Uterus (tissue), 4 donors: Measurements from ENCODE around the gene FHOD1. TPM values are rescaled to one million over a fixed set of nuclear protein-coding genes. Genes with fewer than 3 reads are reported as not detected.

Source experiments
- DNase-seq, 2 donors: peaks; one replicate each; pipeline ENCODE4 v3.0.0-alpha.2; 2019 to 2020
- H3K27ac ChIP-seq, 2 donors: fragments of 200-600 bp; sonication (generic); 1 replicate in 1 of 2; 2 replicates in 1 of 2; pipeline ENCODE4 v1.5.1; 2016 to 2018
- H3K27me3 ChIP-seq, 2 donors: fragments of 200-600 bp; sonication (generic); one replicate each; pipeline ENCODE4 v1.5.1; 2018 to 2019; ENCODE audit warnings: control low read depth in 1 of 2
- H3K36me3 ChIP-seq, 2 donors: fragments of 200-600 bp; sonication (generic); one replicate each; pipeline ENCODE4 v1.5.1; 2019; ENCODE audit warnings: control low read depth in 1 of 2
- H3K4me1 ChIP-seq, 2 donors: fragments of 200-600 bp; sonication (generic); one replicate each; pipeline ENCODE4 v1.5.1; 2018 to 2019; ENCODE audit warnings: control low read depth in 1 of 2
- H3K4me3 ChIP-seq, 2 donors: fragments of 200-600 bp; sonication (generic); 1 replicate in 1 of 2; 2 replicates in 1 of 2; pipeline ENCODE4 v1.5.1; 2018 to 2019; ENCODE audit warnings: mild to moderate bottlenecking in 1 of 2
- H3K9me3 ChIP-seq, 2 donors: fragments of 200-600 bp; sonication (generic); one replicate each; pipeline ENCODE4 v1.5.1; 2019; ENCODE audit warnings: control low read depth in 1 of 2
- POLR2A ChIP-seq, 2 donors: fragments of 450-650 bp; IDR thresholded peaks; one replicate each; pipeline ENCODE4 v1.6.1; 2016; ENCODE audit warnings: antibody characterized with exemption in 2 of 2, mild to moderate bottlenecking in 1 of 2, moderate library complexity in 1 of 2
- intact Hi-C: fragments of 100-400 bp; cut with DNase I; formaldehyde crosslinking; loops from one replicate; pipeline ENCODE4 v1.15.1; 2023; ENCODE audit warnings: low total_unique reads
- total RNA-seq, 4 donors: library from RNA; depleted of rRNA in 3 of 4; stranded (reverse); fragments of >200 nt in 3 of 4; gene quantifications; one replicate each; pipeline versions ENCODE4 v1.1.0 to v1.2.4, GENCODE V29; 2014 to 2023
- TF ChIP-seq, protein P1 (sequence below), 4 experiments: fragments of 200-600 bp in 2 of 4; fragments of 450-650 bp in 2 of 4; sonication (generic) in 2 of 4; IDR thresholded peaks; one replicate each; pipeline ENCODE4 v1.5.1; 2016 to 2019; ENCODE audit warnings: antibody characterized with exemption in 4 of 4, mild to moderate bottlenecking in 2 of 4, moderate library complexity in 1 of 4
- donor health status: DM: yes; HTN: yes; CAD: no.

Gene FHOD1
- total RNA-seq = 10 to 100 TPM in 3 of 4 donors, 1 to 10 TPM in 1; 2.3 to 37.6 (median 11.8) TPM

GRCh38 chr16:67247192-67248072 lies at the start of gene FHOD1:
FHOD1 (minus strand) TSS chr16:67247481; CDS start chr16:67247410, 71 bp downstream.
- Histone ChIP-seq H3K4me3 (peak within 1 kb of the TSS; percentile 62 to 66), H3K27ac (peak within 1 kb of the TSS; percentile 80 to 81), H3K27me3 (peaks cover 0 to 3% of the 10 kb centered on the region in 2 donors), H3K4me1 (peaks cover 0 to 15% of the 10 kb centered on the region in 2 donors), H3K36me3 (no peaks in the 10 kb centered on the region), H3K9me3 (no peaks in the 10 kb centered on the region)
- peak; percentile 76 to 84 for TF ChIP-seq POLR2A (IDR thresholded peaks at IDR 0.05)
- TF ChIP-seq, protein P1, sequence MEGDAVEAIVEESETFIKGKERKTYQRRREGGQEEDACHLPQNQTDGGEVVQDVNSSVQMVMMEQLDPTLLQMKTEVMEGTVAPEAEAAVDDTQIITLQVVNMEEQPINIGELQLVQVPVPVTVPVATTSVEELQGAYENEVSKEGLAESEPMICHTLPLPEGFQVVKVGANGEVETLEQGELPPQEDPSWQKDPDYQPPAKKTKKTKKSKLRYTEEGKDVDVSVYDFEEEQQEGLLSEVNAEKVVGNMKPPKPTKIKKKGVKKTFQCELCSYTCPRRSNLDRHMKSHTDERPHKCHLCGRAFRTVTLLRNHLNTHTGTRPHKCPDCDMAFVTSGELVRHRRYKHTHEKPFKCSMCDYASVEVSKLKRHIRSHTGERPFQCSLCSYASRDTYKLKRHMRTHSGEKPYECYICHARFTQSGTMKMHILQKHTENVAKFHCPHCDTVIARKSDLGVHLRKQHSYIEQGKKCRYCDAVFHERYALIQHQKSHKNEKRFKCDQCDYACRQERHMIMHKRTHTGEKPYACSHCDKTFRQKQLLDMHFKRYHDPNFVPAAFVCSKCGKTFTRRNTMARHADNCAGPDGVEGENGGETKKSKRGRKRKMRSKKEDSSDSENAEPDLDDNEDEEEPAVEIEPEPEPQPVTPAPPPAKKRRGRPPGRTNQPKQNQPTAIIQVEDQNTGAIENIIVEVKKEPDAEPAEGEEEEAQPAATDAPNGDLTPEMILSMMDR (IDR thresholded peaks at IDR 0.05) = no peak
- DNase-seq = peak; percentile 98 to 99
- intact Hi-C loops = no loop called here

GRCh38 chr16:67296420-67296819 lies 49.1 kb upstream of the FHOD1 start:
- no peak overlapping the region for H3K4me3 ChIP-seq
- no peaks in the 10 kb centered on the region for H3K27me3 ChIP-seq
- H3K36me3 ChIP-seq = no peaks in the 10 kb centered on the region
- no peaks in the 10 kb centered on the region for H3K4me1 ChIP-seq
- no peaks in the 10 kb centered on the region for H3K9me3 ChIP-seq
- TF ChIP-seq, protein P1 (IDR thresholded peaks at IDR 0.05) = no peak
- no peak for TF ChIP-seq POLR2A (IDR thresholded peaks at IDR 0.05)
- no peak for DNase-seq
- intact Hi-C loops = no loop called here
- no peak overlapping the region for H3K27ac ChIP-seq

- no peak for TF ChIP-seq POLR2A (IDR thresholded peaks at IDR 0.05)
- TF ChIP-seq, protein P1 (IDR thresholded peaks at IDR 0.05) = peak in 1 of 4 experiments; percentile 11
- Histone ChIP-seq H3K9me3 (no peaks in the 10 kb centered on the region), H3K4me3 (no peak overlapping the region), H3K27ac (peak overlapping the region in 1 of 2 donors; percentile 25), H3K36me3 (no peaks in the 10 kb centered on the region), H3K4me1 (no peaks in the 10 kb centered on the region), H3K27me3 (no peaks in the 10 kb centered on the region)
- intact Hi-C loops = no loop called here
- DNase-seq = no peak
These were observed 47.7 kb upstream of the FHOD1 start for GRCh38 chr16:67294938-67295361.

DNA sequence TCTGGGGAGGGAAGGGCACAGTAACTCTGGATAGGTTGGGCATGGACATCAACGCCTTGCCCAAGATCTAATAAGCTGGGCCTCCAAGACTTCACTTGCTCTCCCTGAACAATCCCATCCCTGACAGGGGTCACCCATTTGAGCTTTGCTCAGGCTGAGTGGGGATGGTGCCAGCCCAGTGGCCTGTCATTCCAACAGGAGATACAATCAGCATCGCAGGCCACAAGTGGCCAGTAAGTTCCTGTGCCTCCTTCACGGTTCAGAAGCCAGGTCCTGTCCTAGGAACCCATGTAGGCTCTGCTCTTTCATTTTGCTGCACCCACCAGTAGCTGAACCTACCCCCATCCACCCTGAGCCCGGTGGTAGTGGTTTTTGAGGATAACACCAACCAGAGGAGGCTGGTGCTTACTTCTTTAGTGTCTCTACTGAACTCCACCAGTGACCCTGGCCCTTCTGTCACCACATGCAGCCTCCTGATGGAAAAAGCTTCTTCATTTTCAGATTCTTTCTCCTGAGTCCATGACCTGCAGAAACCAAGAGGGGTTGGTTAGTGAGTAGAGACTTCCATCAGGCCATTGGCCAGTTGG lies 47.0 kb upstream of the FHOD1 start:
- DNase-seq = no peak
- H3K27me3 ChIP-seq = no peaks in the 10 kb centered on the region
- H3K4me3 ChIP-seq = no peak overlapping the region
- intact Hi-C loops = no loop called here
- H3K27ac ChIP-seq = peak overlapping the region in 1 of 2 donors; percentile 25
- no peaks in the 10 kb centered on the region for H3K36me3 ChIP-seq
- TF ChIP-seq, protein P1 (IDR thresholded peaks at IDR 0.05) = no peak
- TF ChIP-seq POLR2A (IDR thresholded peaks at IDR 0.05) = no peak
- H3K4me1 ChIP-seq = no peaks in the 10 kb centered on the region
- H3K9me3 ChIP-seq = no peaks in the 10 kb centered on the region

DNA sequence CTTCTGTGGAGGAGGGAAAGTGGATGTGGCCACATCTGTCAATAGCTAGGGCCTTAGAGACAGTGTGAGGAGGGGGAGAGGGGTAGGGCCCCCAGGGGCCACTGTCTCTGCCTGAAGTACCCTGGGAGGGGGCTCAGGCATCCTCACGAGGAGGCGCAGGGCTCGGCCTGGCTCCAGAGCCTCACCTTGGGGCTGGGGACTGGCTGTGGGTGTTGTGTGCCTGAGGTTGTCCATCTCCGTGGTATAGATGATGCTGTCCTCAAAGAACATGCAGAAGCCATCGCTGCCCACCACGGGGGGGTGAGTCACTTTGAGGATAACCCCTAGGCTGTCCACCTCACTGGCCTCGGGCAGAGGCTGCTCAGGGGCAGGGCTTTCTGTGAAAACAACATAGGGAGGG lies 44.2 kb upstream of the FHOD1 start:
- H3K4me3 ChIP-seq = no peak overlapping the region
- TF ChIP-seq POLR2A (IDR thresholded peaks at IDR 0.05) = no peak
- no peaks in the 10 kb centered on the region for H3K36me3 ChIP-seq
- no peaks in the 10 kb centered on the region for H3K9me3 ChIP-seq
- no peak overlapping the region for H3K27ac ChIP-seq
- H3K27me3 ChIP-seq = no peaks in the 10 kb centered on the region
- DNase-seq = no peak
- H3K4me1 ChIP-seq = no peaks in the 10 kb centered on the region
- intact Hi-C loops = no loop called here
